Small intestine (tissue), 7 donors: ENCODE data around the gene NRXN3. TPM values are rescaled to one million over a fixed set of nuclear protein-coding genes. Genes with fewer than 3 reads are reported as not detected.
"Not testable (repeated sequence)": the region's sequence is repeated elsewhere in the genome, so short reads cannot be mapped to it uniquely, and the experiment has no call there.

Source experiments
- DNase-seq, 2 donors: peaks; one replicate each; pipeline versions ENCODE4 v3.0.0 to v3.0.0-alpha.2; 2013
- FAIRE-seq: peaks from 2 replicates; lab custom pipeline; 2012; peaks lifted over from hg19 to GRCh38; lab: Jason Lieb, UNC
- H3K27ac ChIP-seq, 3 donors: one replicate each; pipeline ENCODE4 v1.5.1; 2013; ENCODE audit warnings: low read length in 2 of 3, mild to moderate bottlenecking in 2 of 3, control low read depth in 1 of 3, inconsistent platforms in 1 of 3, low read depth in 1 of 3, moderate library complexity in 1 of 3
- H3K27me3 ChIP-seq, 3 donors: one replicate each; pipeline ENCODE4 v1.6.1; 2013; ENCODE audit warnings: low read length in 3 of 3, inconsistent platforms in 1 of 3; ENCODE audit not compliant: control insufficient read depth in 3 of 3, insufficient read depth in 3 of 3
- H3K36me3 ChIP-seq, 3 donors: one replicate each; pipeline ENCODE4 v1.6.1; 2013; ENCODE audit warnings: low read length in 3 of 3, inconsistent platforms in 1 of 3, low read depth in 1 of 3, mild to moderate bottlenecking in 1 of 3, moderate library complexity in 1 of 3; ENCODE audit not compliant: control insufficient read depth in 3 of 3, insufficient read depth in 2 of 3
- H3K4me1 ChIP-seq, 3 donors: one replicate each; pipeline ENCODE4 v1.6.1; 2013; ENCODE audit warnings: low read length in 2 of 3, inconsistent platforms in 1 of 3, low read depth in 1 of 3, mild to moderate bottlenecking in 1 of 3, moderate library complexity in 1 of 3; ENCODE audit not compliant: control insufficient read depth in 3 of 3, insufficient read depth in 2 of 3
- H3K4me3 ChIP-seq, 3 donors: one replicate each; pipeline ENCODE4 v1.5.1; 2013; ENCODE audit warnings: low read length in 3 of 3, control low read depth in 1 of 3, inconsistent platforms in 1 of 3, low read depth in 1 of 3, mild to moderate bottlenecking in 1 of 3, moderate library complexity in 1 of 3
- H3K9me3 ChIP-seq, 2 donors: one replicate each; pipeline ENCODE4 v1.6.1; 2013; ENCODE audit warnings: low read depth in 1 of 2, low read length in 1 of 2; ENCODE audit not compliant: control insufficient read depth in 2 of 2, insufficient read depth in 1 of 2
- WGBS, 3 donors: extraction: QIAGEN DNeasy Blood & Tissue Kit; methylation state at CpG; one replicate each; pipeline ENCODE4 v1.1.7; 2013; 5-methylcytosine and 5-hydroxymethylcytosine counted together
- polyA plus RNA-seq, 4 donors: library from polyadenylated mRNA; stranded (reverse) in 3 of 4; unstranded in 1 of 4; fragments of 200-250 nt in 3 of 4; fragments of 120-200 nt in 1 of 4; gene quantifications; one replicate each; pipeline versions ENCODE4 v1.2.1 to v1.2.3, GENCODE V29; 2013
- donor health status: healthy with polysubstance abuse.
- donor health status: control.
- donor health status: control.
- donor health status: Bipolar disorder and iron deficiency.
- donor health status: healthy.

The NRXN3 gene
- polyA plus RNA-seq, 4 donors = 2.3 TPM; not detected in 2

- no peak overlapping the region for H3K27ac ChIP-seq
- H3K4me1 ChIP-seq = no peaks in the 10 kb centered on the region
- WGBS, 3 donors = 74 to 83% (median 78%) methylated on average over 3 of the region's 3 CpGs
- H3K27me3 ChIP-seq = no peaks in the 10 kb centered on the region
- no peak overlapping the region for H3K4me3 ChIP-seq
- H3K9me3 ChIP-seq = no peaks in the 10 kb centered on the region
- FAIRE-seq (no peak), DNase-seq (no peak)
- H3K36me3 ChIP-seq = no peaks in the 10 kb centered on the region
Observed at GRCh38 chr14:78417532-78417931, 247.4 kb downstream of the NRXN3 start.

GRCh38 chr14:78424311-78424710 lies 254.1 kb downstream of the NRXN3 start:
- no peak for FAIRE-seq
- no peak overlapping the region for H3K27ac ChIP-seq
- 35 to 55% (median 36%) methylated on average over 1 of the region's 1 CpG for WGBS, 3 donors
- no peaks in the 10 kb centered on the region for H3K36me3 ChIP-seq
- no peaks in the 10 kb centered on the region for H3K9me3 ChIP-seq
- no peak for DNase-seq
- no peak overlapping the region for H3K4me3 ChIP-seq
- H3K27me3 ChIP-seq = no peaks in the 10 kb centered on the region
- H3K4me1 ChIP-seq = no peaks in the 10 kb centered on the region

DNA sequence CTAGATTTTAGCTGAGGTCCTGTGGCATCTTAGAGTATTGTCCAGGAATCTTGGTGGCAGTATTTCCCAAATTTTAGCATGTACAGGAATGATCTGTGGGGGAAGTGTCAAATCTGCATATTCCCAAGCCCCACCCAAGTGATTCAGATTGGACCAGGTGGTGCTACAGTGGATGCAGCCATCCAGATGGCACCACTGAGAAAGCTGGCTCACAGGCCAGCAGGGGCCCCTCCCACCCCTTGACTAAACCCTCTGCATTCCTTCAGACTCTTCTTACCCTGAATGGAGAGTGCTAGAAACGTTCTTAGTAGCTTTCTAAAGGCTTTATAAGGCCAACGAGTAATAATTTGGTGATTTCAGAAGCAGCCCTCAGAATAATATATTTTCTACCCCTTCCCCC lies 255.2 kb downstream of the NRXN3 start:
- no peaks in the 10 kb centered on the region for H3K36me3 ChIP-seq
- no peak overlapping the region for H3K27ac ChIP-seq
- no peak overlapping the region for H3K4me3 ChIP-seq
- no peaks in the 10 kb centered on the region for H3K27me3 ChIP-seq
- FAIRE-seq = no peak
- WGBS, 3 donors = 23 to 29% (median 26%) methylated on average over 2 of the region's 2 CpGs
- H3K4me1 ChIP-seq = no peaks in the 10 kb centered on the region
- H3K9me3 ChIP-seq = no peaks in the 10 kb centered on the region
- no peak for DNase-seq

- Histone ChIP-seq H3K9me3 (no peaks in the 10 kb centered on the region), H3K27ac (no peak overlapping the region), H3K4me3 (no peak overlapping the region), H3K27me3 (no peaks in the 10 kb centered on the region), H3K36me3 (no peaks in the 10 kb centered on the region), H3K4me1 (no peaks in the 10 kb centered on the region)
- 18 to 57% (median 34%) methylated on average over 4 of the region's 4 CpGs for WGBS, 3 donors
- no peak for DNase-seq
- no peak for FAIRE-seq
Observed at GRCh38 chr14:78425782-78426181, 255.6 kb downstream of the NRXN3 start.

DNA sequence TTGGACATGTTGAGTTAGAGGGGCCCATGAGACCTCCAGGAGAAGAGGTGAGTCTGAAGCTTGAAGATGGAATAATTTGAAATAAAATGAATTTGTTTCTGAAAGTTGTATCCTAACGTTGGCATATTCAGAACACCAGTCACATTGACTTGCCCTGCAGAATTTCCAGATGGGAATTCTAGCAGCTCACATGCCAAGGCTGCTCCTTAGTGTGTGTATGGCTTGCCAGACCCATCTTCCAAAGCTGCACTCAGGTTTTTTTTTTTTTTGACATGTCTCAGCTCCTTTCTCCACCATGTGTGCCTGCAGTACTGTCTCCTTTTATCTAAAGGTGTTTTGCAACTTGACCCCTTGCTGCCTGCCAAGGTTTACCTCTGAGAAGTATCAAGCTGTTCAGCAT lies 261.9 kb downstream of the NRXN3 start:
- 70 to 73% (median 73%) methylated on average over 1 of the region's 1 CpG for WGBS, 3 donors
- FAIRE-seq (no peak), DNase-seq (no peak)
- H3K4me3 ChIP-seq = no peak overlapping the region
- H3K36me3 ChIP-seq = no peaks in the 10 kb centered on the region
- H3K4me1 ChIP-seq = no peaks in the 10 kb centered on the region
- no peak overlapping the region for H3K27ac ChIP-seq
- no peaks in the 10 kb centered on the region for H3K9me3 ChIP-seq
- H3K27me3 ChIP-seq = no peaks in the 10 kb centered on the region

GRCh38 chr14:78437448-78437847 lies 267.3 kb downstream of the NRXN3 start:
- H3K9me3 ChIP-seq, H3K36me3 ChIP-seq, DNase-seq, H3K4me1 ChIP-seq, H3K27ac ChIP-seq, H3K27me3 ChIP-seq, FAIRE-seq, H3K4me3 ChIP-seq: not testable (repeated sequence)
- WGBS, 3 donors = 60 to 63% (median 62%) methylated on average over 3 of the region's 3 CpGs

DNA sequence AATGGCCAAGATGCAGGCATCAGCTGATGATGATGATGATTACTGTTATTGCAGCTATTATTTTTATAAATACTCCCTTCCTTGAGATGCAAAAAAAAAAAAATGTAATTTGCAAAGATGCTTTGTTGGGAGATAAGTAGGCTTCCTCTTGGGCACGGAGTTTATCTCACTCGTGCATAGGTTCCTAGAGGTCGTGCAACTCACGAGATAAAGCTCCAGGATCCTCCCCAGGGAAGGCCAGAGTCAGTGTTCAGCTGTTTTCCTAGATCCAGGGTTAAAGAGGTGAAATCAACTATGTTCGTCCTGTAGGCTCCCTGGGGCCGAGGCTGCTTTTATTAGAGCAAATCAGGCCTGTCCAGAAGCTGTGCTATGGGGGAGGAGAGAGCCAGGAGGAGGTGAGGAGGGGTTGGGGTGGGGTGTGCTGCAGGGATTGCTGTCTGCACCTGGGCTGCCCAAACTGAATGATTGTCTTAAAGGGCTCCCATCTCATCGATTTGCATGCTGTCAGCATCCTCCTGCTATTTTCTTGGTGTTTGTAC lies 270.3 kb downstream of the NRXN3 start:
- 29 to 45% (median 35%) methylated on average over 7 of the region's 7 CpGs for WGBS, 3 donors
- DNase-seq (no peak), FAIRE-seq (no peak)
- peaks cover 0 to 2% of the 10 kb centered on the region in 2 donors for H3K9me3 ChIP-seq
- no peaks in the 10 kb centered on the region for H3K36me3 ChIP-seq
- H3K4me3 ChIP-seq = no peak overlapping the region
- H3K27ac ChIP-seq = no peak overlapping the region
- no peaks in the 10 kb centered on the region for H3K27me3 ChIP-seq
- H3K4me1 ChIP-seq = no peaks in the 10 kb centered on the region

DNA sequence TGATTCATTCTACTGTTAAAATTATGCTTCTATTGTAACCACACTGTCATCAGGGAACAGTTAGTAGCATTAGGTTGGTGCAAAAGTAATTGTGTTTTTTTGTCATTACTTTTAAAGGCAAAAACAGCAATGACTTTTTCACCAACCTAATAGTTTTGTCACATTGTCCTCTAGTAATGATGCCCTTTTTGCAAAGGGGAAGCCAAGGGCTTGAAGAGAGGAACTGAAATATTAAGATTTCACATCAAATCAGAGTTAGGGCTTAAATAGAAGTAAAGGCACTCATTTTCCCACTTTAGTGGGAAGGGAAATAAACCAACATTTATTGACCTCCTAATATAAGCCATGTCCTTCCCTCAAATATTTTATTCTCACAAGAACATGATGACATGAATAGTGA lies 273.7 kb downstream of the NRXN3 start:
- Histone ChIP-seq H3K4me3 (no peak overlapping the region), H3K27ac (no peak overlapping the region), H3K27me3 (no peaks in the 10 kb centered on the region), H3K9me3 (peaks cover 0 to 2% of the 10 kb centered on the region in 2 donors), H3K36me3 (no peaks in the 10 kb centered on the region), H3K4me1 (no peaks in the 10 kb centered on the region)
- FAIRE-seq = no peak
- DNase-seq = no peak

- FAIRE-seq = no peak
- H3K9me3 ChIP-seq = peaks cover 0 to 2% of the 10 kb centered on the region in 2 donors
- no peaks in the 10 kb centered on the region for H3K4me1 ChIP-seq
- DNase-seq = no peak
- H3K27ac ChIP-seq = no peak overlapping the region
- 15 to 64% (median 58%) methylated on average over 3 of the region's 3 CpGs for WGBS, 3 donors
- no peaks in the 10 kb centered on the region for H3K27me3 ChIP-seq
- no peak overlapping the region for H3K4me3 ChIP-seq
- no peaks in the 10 kb centered on the region for H3K36me3 ChIP-seq
Observed at GRCh38 chr14:78445275-78445674, 275.1 kb downstream of the NRXN3 start.
